Measurements from ENCODE around the gene KDM3B. TPM values are rescaled to one million over a fixed set of nuclear protein-coding genes. Genes with fewer than 3 reads are reported as not detected.

Gene KDM3B
- total and polyA plus RNA-seq, 2 donors (not counting 1 experiment from before 2014, with no cell fraction given), result 23.6 to 49.4 TPM

- H3K27me3 ChIP-seq (ENCODE audit: control insufficient read depth, insufficient read depth, low read length), result no peaks in the 10 kb centered on the region
- no peak overlapping the region for H2AFZ ChIP-seq (ENCODE audit: low read length)
- H3K4me2 ChIP-seq (ENCODE audit: extremely low read depth, insufficient read depth, low read length), result no peak overlapping the region
- H3K36me3 ChIP-seq (ENCODE audit: control insufficient read depth, insufficient read depth, low read length), result no peaks in the 10 kb centered on the region
- TF ChIP-seq EZH2 (IDR thresholded peaks at IDR 0.05; ENCODE audit: low read length, missing control alignments) (no peak), CTCF (conservative IDR thresholded peaks at IDR 0.05 in 1 of 2, IDR thresholded peaks at IDR 0.05 in 1 of 2; ENCODE audit: low read depth in 1 of 2, low read length in 2 of 2) (no peak)
- H3K79me2 ChIP-seq (ENCODE audit: control insufficient read depth, insufficient read depth, low read length), result peaks cover 39% of the 10 kb centered on the region
- H3K27ac ChIP-seq (ENCODE audit: insufficient read depth, low read length), result no peak overlapping the region
- no peaks in the 10 kb centered on the region for H3K9me3 ChIP-seq (ENCODE audit: control insufficient read depth, insufficient read depth, low read depth, low read length)
- no peaks in the 10 kb centered on the region for H3K4me1 ChIP-seq (ENCODE audit: control insufficient read depth, extremely low read depth, insufficient read depth, low read length)
- DNase-seq (ENCODE audit: low read depth in 2 of 2), result no peak
- H3K9ac ChIP-seq (ENCODE audit: insufficient read depth, low read length), result no peak overlapping the region
- H4K20me1 ChIP-seq (ENCODE audit: control insufficient read depth, extremely low read depth, insufficient read depth, low read length), result no peaks in the 10 kb centered on the region
- H3K4me3 ChIP-seq (replicated peaks in 1 of 4; ENCODE audit: control extremely low read depth in 1 of 4, insufficient read depth in 1 of 4, low read depth in 3 of 4, low read length in 4 of 4), result no peak overlapping the region
These were observed 17.2 kb downstream of the KDM3B start for GRCh38 chr5:138369706-138370105.

- Histone ChIP-seq H3K27me3 (ENCODE audit: control insufficient read depth, insufficient read depth, low read length) (no peaks in the 10 kb centered on the region), H3K4me3 (replicated peaks in 1 of 4; ENCODE audit: control extremely low read depth in 1 of 4, insufficient read depth in 1 of 4, low read depth in 3 of 4, low read length in 4 of 4) (no peak overlapping the region), H3K9me3 (ENCODE audit: control insufficient read depth, insufficient read depth, low read depth, low read length) (no peaks in the 10 kb centered on the region), H3K36me3 (ENCODE audit: control insufficient read depth, insufficient read depth, low read length) (no peaks in the 10 kb centered on the region), H3K4me1 (ENCODE audit: control insufficient read depth, extremely low read depth, insufficient read depth, low read length) (no peaks in the 10 kb centered on the region), H2AFZ (ENCODE audit: low read length) (no peak overlapping the region), H3K4me2 (ENCODE audit: extremely low read depth, insufficient read depth, low read length) (no peak overlapping the region), H3K79me2 (ENCODE audit: control insufficient read depth, insufficient read depth, low read length) (peaks cover 37% of the 10 kb centered on the region), H3K27ac (ENCODE audit: insufficient read depth, low read length) (no peak overlapping the region), H3K9ac (ENCODE audit: insufficient read depth, low read length) (no peak overlapping the region), H4K20me1 (ENCODE audit: control insufficient read depth, extremely low read depth, insufficient read depth, low read length) (no peaks in the 10 kb centered on the region)
- no peak for TF ChIP-seq CTCF (conservative IDR thresholded peaks at IDR 0.05 in 1 of 2, IDR thresholded peaks at IDR 0.05 in 1 of 2; ENCODE audit: low read depth in 1 of 2, low read length in 2 of 2)
- TF ChIP-seq EZH2 (IDR thresholded peaks at IDR 0.05; ENCODE audit: low read length, missing control alignments), result no peak
- peak; percentile 25 to 27 for DNase-seq (ENCODE audit: low read depth in 2 of 2)
These were observed 18.1 kb downstream of the KDM3B start for GRCh38 chr5:138370537-138370936.

GRCh38 chr5:138371454-138371853, 19.0 kb downstream of the KDM3B start:
- no peak overlapping the region for H3K27ac ChIP-seq (ENCODE audit: insufficient read depth, low read length)
- no peaks in the 10 kb centered on the region for H4K20me1 ChIP-seq (ENCODE audit: control insufficient read depth, extremely low read depth, insufficient read depth, low read length)
- no peak overlapping the region for H3K9ac ChIP-seq (ENCODE audit: insufficient read depth, low read length)
- no peak for TF ChIP-seq EZH2 (IDR thresholded peaks at IDR 0.05; ENCODE audit: low read length, missing control alignments)
- no peak for TF ChIP-seq CTCF (conservative IDR thresholded peaks at IDR 0.05 in 1 of 2, IDR thresholded peaks at IDR 0.05 in 1 of 2; ENCODE audit: low read depth in 1 of 2, low read length in 2 of 2)
- H3K4me1 ChIP-seq (ENCODE audit: control insufficient read depth, extremely low read depth, insufficient read depth, low read length), result no peaks in the 10 kb centered on the region
- H2AFZ ChIP-seq (ENCODE audit: low read length), result no peak overlapping the region
- H3K79me2 ChIP-seq (ENCODE audit: control insufficient read depth, insufficient read depth, low read length), result peaks cover 33% of the 10 kb centered on the region
- DNase-seq (ENCODE audit: low read depth in 2 of 2), result no peak
- H3K27me3 ChIP-seq (ENCODE audit: control insufficient read depth, insufficient read depth, low read length), result no peaks in the 10 kb centered on the region
- H3K4me2 ChIP-seq (ENCODE audit: extremely low read depth, insufficient read depth, low read length), result no peak overlapping the region
- H3K9me3 ChIP-seq (ENCODE audit: control insufficient read depth, insufficient read depth, low read depth, low read length), result no peaks in the 10 kb centered on the region
- no peak overlapping the region for H3K4me3 ChIP-seq (replicated peaks in 1 of 4; ENCODE audit: control extremely low read depth in 1 of 4, insufficient read depth in 1 of 4, low read depth in 3 of 4, low read length in 4 of 4)
- no peaks in the 10 kb centered on the region for H3K36me3 ChIP-seq (ENCODE audit: control insufficient read depth, insufficient read depth, low read length)
